Left renal cortex interstitium (tissue), 4 donors: ENCODE results near the gene BAD. TPM values are rescaled to one million over a fixed set of nuclear protein-coding genes. Genes with fewer than 3 reads are reported as not detected.

ENCODE experiments used
- polyA plus RNA-seq, 4 donors: library from polyadenylated mRNA; unstranded; fragments of 120-200 nt; gene quantifications; one replicate each; pipeline ENCODE4 v1.2.1, GENCODE V29; 2013; ENCODE audit not compliant: insufficient read length in 4 of 4

BAD gene
- polyA plus RNA-seq, 4 donors: 44.2 to 72.0 (median 57.1) TPM

Other genes starting within 250 kb of the BAD start
- 1 to 10 TPM; 2.5 to 4.6 (median 3.2) TPM for gene FLRT1, start 248.7 kb downstream of the BAD start, polyA plus RNA-seq
- gene MACROD1, start 118.6 kb downstream of the BAD start, polyA plus RNA-seq: 10 to 100 TPM; 15.1 to 23.2 (median 19.5) TPM
- gene STIP1, start 98.5 kb downstream of the BAD start, polyA plus RNA-seq: 100 to 1,000 TPM; 156 to 207 (median 187) TPM
- gene FERMT3, start 77.9 kb downstream of the BAD start, polyA plus RNA-seq: 1 to 10 TPM; 4.4 to 8.1 (median 4.9) TPM
- 10 to 100 TPM; 32.9 to 58.5 (median 48.2) TPM for gene TRPT1, start 58.5 kb downstream of the BAD start, polyA plus RNA-seq
- 10 to 100 TPM; 21.4 to 41.4 (median 32.5) TPM for gene NUDT22, start 58.4 kb downstream of the BAD start, polyA plus RNA-seq
- 10 to 100 TPM; 54.6 to 78.9 (median 72.2) TPM for gene DNAJC4, start 54.1 kb downstream of the BAD start, polyA plus RNA-seq
- gene VEGFB, start 50.1 kb downstream of the BAD start, polyA plus RNA-seq: 100 to 1,000 TPM in 2 of 4 donors, 10 to 100 TPM in 2; 76.6 to 116 (median 99.7) TPM
- 100 to 1,000 TPM in 2 of 4 donors, 10 to 100 TPM in 2; 94.5 to 110 (median 102) TPM for gene FKBP2, start 43.6 kb downstream of the BAD start, polyA plus RNA-seq
- 100 to 1,000 TPM in 1 of 4 donors, 10 to 100 TPM in 3; 53.8 to 117 (median 76.0) TPM for gene PPP1R14B, start 37.7 kb downstream of the BAD start, polyA plus RNA-seq
- gene PLCB3, start 33.1 kb downstream of the BAD start, polyA plus RNA-seq: 10 to 100 TPM; 11.8 to 17.5 (median 14.8) TPM
- gene GPR137, start 1.2 kb upstream of the BAD start, polyA plus RNA-seq: 10 to 100 TPM; 25.6 to 52.9 (median 40.4) TPM
- under 1 TPM in 1 of 4 donors, not detected in 3; 0.09 TPM for gene KCNK4, start 6.6 kb upstream of the BAD start, polyA plus RNA-seq
- under 1 TPM in 1 of 4 donors, not detected in 3; 0.19 TPM for gene CATSPERZ, start 15.7 kb upstream of the BAD start, polyA plus RNA-seq
- 10 to 100 TPM; 17.9 to 31.1 (median 26.0) TPM for gene ESRRA, start 20.9 kb upstream of the BAD start, polyA plus RNA-seq
- gene TRMT112, start 32.9 kb upstream of the BAD start, polyA plus RNA-seq: 100 to 1,000 TPM; 209 to 285 (median 235) TPM
- 100 to 1,000 TPM; 187 to 282 (median 212) TPM for gene PRDX5, start 33.5 kb upstream of the BAD start, polyA plus RNA-seq
- gene CCDC88B, start 55.5 kb upstream of the BAD start, polyA plus RNA-seq: 1 to 10 TPM; 2.7 to 4.6 (median 3.7) TPM
- gene RPS6KA4, start 74.5 kb upstream of the BAD start, polyA plus RNA-seq: 10 to 100 TPM; 11.0 to 17.4 (median 15.0) TPM